GM19438 (cell line): ENCODE data around the gene MTARC2.
"Not testable (repeated sequence)": the region's sequence is repeated elsewhere in the genome, so short reads cannot be mapped to it uniquely, and the experiment has no call there.

Experiments used
- ATAC-seq: cut with Tn5 transposase; IDR thresholded peaks from one replicate; pipeline ENCODE4 v1.9.1; 2021; ENCODE audit warnings: low read depth; ENCODE audit not compliant: unreplicated experiment

Gene MTARC2

DNA sequence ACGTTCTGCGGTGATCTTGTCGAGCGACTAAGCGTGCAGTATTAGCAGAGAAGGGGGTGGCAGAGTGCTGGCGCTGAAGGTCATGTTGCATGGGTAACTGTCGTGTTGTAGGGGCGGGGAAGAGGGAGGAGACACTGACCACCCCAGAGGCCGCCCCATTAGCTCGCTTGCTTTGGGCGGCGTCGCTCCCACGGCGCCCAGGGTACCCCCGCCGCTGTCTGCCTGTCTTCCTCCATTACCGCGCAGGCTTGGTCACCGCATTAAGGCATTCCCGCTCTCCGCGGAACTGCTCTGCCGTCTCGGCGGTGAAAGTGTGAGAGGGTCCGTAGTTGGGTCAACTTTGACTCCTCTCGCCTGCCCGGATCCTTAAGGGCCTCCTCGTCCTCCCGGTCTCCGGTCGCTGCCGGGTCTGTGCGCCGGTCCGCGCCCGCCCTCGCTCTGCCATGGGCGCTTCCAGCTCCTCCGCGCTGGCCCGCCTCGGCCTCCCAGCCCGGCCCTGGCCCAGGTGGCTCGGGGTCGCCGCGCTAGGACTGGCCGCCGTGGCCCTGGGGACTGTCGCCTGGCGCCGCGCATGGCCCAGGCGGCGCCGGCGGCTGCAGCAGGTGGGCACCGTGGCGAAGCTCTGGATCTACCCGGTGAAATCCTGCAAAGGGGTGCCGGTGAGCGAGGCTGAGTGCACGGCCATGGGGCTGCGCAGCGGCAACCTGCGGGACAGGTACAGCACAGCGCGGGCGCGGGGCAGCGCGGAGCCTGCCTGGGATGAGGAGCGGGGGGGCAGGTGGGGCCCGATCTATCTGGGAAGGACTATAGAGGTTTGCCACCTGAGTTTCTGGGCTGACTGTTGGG is at the start of gene MTARC2:
MTARC2 (plus strand) TSS at position 234 of the 846 bp plus-strand sequence; CDS start at position 444, 210 bp downstream.
- peak; percentile 93 for ATAC-seq

- ATAC-seq = no peak
These were observed 49.5 kb upstream of the MTARC2 start for GRCh38 chr1:220698607-220699016.

DNA sequence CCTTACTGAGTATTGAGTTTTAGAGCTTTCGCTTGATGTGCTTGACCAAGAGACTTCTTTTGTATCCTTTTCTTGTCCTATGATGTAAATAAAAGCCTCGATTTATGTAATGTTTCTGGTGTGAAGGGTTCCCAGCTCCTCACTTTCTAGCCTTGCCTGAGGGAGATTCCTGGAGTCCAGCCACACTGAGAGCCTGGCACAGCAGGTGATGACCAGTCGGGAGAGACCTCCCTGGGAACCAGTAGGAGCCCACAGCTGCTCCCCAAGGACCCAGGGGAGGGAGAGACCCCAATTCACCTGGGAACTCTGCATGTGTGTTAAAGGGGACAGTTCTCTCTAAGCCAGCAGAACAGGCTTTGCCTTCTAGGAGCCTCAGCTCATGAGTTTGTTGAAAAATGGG is 49.1 kb upstream of the MTARC2 start:
- no peak for ATAC-seq

DNA sequence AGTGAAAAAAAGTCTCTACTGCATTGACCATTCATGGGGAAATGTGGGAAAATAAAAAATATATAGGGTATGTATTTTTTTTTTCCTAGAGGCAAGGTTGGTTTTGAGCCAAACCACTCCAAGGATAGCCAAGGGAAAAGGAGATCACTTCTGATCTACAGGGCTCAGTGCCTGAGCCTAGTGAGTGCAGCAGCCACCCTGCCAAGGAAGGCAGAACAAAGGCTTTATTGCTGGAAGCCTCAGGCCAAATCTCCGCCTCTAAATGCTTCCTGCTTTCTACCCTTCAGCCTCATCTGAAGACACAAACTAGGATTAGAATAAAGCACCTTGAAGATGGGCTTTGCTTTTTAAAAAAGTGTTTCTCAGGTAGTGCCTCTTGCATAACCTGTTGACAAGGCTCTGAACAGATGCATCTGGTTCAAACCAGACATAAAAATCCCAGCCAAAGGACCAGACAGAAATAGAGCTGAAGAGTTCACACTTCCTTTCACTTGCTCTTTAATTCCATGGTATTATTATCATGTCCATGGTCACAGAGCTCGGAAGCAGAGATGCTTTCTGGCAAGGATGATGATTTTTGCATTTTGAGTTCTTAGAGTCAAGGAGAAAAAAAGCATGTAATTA is 47.5 kb upstream of the MTARC2 start:
- no peak for ATAC-seq

DNA sequence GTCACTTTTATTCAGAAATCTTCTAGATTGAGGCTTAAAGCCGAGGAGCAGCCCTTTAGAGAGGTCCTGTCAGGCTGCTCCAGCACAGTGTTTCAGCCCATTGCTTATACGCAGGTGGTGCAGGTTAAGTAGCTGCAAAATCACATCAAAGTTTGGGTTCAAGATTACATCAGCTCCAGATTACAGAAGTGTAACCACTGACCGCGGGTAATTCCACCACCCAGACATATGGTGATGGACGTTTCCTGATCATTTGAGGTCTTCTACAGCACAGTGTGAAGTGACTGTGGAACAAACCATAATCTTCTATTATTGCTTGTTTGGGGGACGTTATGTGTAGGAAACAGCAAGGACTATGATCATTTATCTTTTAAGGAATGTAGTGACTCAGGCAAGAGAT is 46.1 kb upstream of the MTARC2 start:
- ATAC-seq = no peak

DNA sequence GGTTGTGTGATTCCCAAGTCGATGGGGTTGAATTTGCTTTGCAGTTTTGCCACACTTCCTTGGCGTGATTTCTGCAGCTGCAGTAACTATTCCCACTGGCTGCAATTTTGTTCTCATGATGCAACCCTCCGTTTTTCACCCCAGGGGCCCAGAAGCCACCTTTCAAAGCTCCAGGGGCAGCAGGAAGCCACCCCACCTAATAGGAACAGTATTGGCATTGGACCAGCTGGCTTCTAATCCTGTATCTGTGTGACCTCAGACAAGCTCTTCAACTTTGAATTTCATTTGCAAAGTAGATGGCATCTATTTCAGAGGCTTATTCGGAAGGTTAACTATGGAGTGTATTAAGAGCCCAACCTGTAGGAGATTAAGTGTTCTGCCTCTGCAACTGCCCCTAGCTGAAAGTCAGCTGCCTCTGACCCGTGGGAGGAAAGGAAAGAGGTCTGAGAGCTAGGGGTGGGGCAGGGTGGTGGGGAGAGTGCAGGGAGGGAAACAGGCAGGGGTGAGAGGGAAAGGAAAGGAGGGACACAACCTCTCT is 45.3 kb upstream of the MTARC2 start:
- no peak for ATAC-seq

- no peak for ATAC-seq
These were observed 44.8 kb upstream of the MTARC2 start for GRCh38 chr1:220703305-220703704.

DNA sequence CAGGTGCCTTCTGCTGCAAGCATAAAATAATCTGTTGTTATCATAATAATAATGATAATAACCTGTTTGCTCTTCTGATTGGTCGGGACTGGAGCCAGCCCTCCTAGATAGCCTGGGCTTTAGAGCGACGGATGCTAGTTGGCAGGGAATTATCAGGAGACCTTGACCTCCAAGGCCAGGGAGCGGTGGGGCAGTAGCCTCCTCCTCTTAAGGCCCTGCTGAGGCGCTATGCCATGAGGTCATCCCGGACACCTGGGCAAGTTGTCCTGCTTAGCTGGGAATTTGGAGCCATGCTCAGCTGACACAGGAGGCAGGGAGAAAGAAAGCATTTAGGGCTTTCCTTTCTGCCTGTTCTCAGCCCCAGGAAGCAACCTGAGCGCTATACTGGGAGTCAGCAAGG is 42.3 kb upstream of the MTARC2 start:
- ATAC-seq = no peak

DNA sequence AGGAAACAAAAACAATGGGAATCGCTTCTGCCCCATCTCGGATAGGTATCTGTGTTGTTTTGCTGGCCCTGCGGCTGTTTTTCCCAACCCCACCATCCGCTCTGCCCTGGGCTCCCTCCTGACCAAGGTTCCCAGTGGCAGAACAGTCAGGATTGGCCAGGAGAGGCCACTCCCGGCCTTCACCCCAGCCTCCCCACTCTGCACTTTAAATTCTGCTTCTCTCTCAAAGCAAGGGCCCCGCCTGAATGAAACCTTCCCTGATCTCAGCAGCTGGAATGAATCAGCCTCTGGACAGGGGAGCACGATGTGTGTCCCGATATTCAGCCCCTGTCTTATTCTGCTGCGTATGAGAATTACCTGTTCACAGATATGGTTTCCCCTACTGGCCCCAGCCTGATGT is 41.6 kb upstream of the MTARC2 start:
- ATAC-seq = no peak

GRCh38 chr1:220707160-220707559 is 41.0 kb upstream of the MTARC2 start:
- no peak for ATAC-seq

DNA sequence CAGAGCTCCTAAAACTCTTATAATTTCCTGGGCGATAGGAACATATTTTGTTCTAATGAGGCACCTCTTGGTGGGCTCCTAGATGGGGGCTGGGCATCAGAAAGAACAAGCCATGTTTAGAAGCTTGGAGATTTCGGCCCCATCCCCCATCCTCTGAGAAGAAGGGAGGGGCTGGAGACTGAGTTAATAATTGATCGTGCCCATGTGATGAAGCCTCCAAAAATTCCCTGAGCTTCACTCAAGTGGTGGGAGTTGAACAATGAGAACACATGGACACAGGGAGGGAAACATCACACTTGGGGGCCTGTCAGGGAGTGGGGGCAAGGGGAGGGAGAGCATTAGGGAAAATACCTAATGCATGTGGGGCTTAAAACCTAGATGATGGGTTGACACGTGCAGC is 39.9 kb upstream of the MTARC2 start:
- no peak for ATAC-seq

- ATAC-seq = no peak
These were observed 39.0 kb upstream of the MTARC2 start for GRCh38 chr1:220708936-220709801.

DNA sequence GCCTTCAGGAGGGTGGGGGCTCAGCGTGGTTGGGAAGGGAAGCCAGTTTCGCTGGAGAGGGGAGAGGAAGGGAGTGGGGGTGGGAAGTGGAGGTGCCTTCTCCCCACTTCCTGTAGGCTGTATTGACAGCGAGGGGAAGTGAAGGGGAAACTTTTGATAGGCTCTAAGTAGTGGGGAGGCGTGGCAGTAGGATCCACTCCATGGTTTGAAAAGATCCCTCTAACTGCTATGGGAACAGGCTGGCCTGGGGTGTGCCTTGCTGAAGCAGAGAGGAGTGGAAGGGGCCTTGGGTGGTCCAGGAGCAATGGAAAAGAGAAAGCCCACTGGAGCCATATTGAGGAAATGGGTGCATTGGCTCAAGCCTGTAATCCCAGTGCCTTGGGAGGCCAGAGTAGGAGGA is 37.8 kb upstream of the MTARC2 start:
- no peak for ATAC-seq

- peak; percentile 78 for ATAC-seq
These were observed 36.9 kb upstream of the MTARC2 start for GRCh38 chr1:220711056-220711809.

DNA sequence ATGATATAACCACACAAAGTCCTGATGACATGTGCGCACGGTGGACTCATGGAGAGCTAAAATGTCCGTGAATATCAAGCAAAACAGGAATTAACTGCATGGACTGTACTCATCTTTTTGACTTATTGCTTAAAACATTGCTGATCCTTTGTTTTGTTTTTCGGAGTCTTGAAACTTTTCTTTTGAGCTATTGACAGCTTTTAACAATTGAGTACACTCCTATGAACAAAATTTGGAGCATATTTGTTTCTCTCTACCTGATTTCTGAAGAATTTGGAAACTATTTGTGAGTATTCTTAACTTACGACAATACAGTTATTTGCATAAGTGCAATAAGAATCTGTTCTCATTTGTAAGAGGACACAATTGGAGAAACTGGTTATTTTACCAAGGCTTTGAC is 32.1 kb upstream of the MTARC2 start:
- ATAC-seq = not testable (repeated sequence)

DNA sequence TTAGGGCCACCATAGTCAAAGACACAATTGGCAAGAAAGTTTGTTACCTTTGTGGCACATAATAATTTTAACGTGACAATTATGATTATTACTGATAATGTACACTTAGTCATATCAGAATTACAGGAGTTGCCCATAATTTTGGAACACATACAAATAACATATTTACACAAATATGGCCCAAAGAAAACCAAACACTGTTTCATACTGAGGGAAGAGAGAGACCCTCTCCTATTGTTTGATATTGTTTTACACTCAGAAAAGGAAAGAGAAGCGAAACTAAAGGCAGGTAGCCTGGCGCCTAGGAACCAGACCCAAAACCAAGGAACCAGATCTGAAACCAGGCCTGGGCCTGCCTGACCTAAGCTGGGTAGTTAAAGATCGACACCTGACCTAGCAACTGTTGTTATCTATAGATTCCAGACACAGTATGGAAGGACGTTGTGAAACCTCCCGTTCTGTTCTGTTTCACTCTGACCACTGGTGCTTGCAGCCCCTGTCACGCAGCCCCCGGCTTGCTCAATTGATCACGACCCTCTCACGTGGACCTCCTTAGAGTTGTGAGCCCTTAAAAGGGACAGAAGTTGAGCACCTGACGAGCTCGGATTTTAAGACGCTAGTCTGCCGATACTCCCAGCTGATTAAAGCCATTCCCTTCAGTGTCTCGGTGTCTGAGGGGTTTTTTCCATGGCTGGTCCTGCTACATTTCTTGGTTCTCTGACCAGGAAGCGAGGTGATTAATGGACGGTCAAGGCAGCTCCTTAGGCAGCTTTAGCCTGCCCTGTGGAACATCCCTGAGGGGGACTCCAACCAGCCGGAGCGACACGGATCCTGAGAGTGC is 30.1 kb upstream of the MTARC2 start:
- peak; percentile 82 for ATAC-seq

- not testable (repeated sequence) for ATAC-seq
These were observed 26.9 kb upstream of the MTARC2 start for GRCh38 chr1:220721266-220721665.

- no peak for ATAC-seq
These were observed 21.5 kb upstream of the MTARC2 start for GRCh38 chr1:220726634-220727033.

- ATAC-seq = no peak
These were observed 20.6 kb upstream of the MTARC2 start for GRCh38 chr1:220727519-220727918.
